GM19455 (cell line): ENCODE data around the gene DYRK3.
A peak's percentile ranks its signal among the peaks of the same experiment; 100 is the strongest.

Experiments used
- ATAC-seq: cut with Tn5 transposase; IDR thresholded peaks from one replicate; pipeline ENCODE4 v1.9.1; 2021; ENCODE audit not compliant: unreplicated experiment

Gene DYRK3

DNA sequence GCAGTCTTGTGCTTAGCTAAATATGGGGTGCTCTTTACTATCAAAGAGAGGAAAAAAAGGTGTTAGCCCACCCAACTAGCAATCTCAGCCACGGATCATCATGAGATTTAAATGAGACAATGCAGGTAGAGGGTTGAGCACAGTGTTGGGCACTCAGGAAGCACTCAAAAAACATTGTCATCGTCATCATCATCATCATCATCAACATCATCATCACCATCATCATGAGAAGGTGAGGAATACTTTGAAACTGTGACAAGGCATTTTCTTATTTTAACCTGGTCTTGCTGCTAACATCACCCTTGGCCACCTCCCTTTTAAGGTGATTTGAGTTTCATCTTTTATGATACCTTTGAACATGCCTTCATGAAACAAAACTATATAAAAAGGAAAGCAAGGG is 46.0 kb downstream of the DYRK3 start:
- no peak for ATAC-seq

DNA sequence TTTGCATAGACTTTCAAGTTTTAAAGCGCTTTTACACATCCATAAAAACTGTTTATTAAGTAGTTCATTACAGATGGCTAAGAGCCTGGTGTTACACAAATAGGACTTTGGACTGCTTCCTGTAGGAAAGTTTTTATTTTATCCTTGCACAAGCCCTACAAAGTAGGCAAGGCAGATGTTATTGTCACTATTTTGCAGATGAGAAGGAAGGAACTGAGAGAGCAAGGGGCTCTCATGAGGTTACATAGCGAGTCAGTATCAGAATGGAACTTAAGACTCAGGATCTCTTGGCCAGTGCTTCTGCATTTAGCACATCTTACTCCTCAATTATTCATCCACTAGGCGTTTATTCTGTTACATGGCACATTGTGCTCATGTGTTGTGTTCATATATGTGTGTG is 46.8 kb downstream of the DYRK3 start:
- no peak for ATAC-seq

DNA sequence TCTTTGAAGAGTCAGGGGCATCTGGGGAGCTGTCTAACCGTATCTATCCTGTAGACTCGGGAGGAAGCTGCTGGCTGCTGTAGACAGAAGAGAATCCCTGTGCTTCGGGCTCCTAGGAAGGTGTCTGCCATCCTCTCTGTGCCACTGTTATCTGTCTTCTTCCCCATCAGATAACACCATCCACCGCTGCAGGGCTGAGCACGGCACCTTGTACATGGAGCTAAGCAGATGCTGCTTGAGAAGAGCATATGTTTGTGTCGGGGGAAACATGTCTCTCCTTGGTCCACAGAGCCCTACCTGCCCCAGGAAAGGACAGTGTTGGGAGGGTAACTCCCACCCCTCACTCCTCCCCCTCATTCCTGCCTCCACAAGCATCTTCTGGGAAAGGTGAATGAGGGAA is 48.0 kb downstream of the DYRK3 start:
- no peak for ATAC-seq

DNA sequence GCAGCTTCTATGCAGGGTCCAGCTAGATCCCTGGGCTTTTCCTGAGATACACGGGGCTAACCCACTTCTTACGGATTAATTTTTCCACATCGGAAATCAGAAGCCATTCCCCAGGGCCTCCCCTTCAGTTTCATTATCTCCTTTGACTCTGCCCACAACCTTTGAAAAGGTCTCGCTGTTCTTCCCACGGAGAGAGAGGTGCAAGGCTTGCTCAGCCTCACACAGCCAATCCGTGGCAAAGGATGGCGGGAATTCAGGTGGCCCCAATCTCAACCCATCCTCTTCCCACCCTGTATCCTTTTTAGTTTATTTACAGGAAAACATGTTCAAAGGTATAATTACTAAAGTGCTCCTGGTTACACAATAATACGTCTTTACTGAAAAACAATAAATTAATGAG is 48.7 kb downstream of the DYRK3 start:
- no peak for ATAC-seq

GRCh38 chr1:206684478-206685333 is 49.4 kb downstream of the DYRK3 start, which contains the start of gene MAPKAPK2:
Gene MAPKAPK2, plus strand, starts transcription at chr1:206684905. Its CDS starts 325 bp downstream, at chr1:206685230.
- peak; percentile 51 for ATAC-seq

- peak; percentile 35 for ATAC-seq
These were observed 50.0 kb downstream of the DYRK3 start for GRCh38 chr1:206685334-206685768.

- peak; percentile 11 for ATAC-seq
These were observed 50.6 kb downstream of the DYRK3 start for GRCh38 chr1:206685769-206686477.

DNA sequence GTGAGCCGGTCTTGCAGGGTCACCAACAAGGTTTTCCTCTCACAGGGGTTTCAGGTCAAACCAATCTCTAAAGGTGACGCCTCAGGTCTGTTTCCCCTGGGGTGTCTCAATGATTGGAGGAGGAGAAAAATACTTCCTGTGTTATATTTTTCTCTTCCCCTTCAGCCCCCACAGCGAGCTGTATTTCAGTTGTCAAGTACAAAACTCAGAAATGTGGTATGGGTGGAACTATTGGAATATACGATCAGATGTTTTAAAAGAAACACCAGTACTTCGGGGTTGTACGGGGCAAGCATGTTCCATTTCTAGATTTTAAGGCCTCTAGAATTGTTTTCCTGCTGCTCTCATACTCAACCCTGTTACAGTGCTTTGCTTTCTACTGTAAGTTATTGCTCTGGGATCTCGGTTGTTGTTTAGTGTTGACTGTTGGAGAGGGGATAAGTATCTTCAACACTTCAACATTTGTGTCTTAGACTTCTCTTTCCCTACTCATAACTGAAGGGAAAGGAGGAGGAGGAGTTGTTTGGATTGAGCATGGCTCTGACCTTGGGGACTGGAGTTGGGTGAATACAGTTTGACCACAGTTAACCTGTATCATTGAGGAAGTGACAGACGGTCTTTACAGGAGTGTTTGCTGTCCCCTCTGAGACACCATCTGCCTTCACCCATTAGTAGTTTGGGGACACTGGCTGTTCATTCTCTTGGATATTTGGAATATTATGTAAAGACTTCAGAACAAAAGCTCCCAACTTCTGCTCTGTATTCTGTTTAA is 51.3 kb downstream of the DYRK3 start:
- no peak for ATAC-seq

DNA sequence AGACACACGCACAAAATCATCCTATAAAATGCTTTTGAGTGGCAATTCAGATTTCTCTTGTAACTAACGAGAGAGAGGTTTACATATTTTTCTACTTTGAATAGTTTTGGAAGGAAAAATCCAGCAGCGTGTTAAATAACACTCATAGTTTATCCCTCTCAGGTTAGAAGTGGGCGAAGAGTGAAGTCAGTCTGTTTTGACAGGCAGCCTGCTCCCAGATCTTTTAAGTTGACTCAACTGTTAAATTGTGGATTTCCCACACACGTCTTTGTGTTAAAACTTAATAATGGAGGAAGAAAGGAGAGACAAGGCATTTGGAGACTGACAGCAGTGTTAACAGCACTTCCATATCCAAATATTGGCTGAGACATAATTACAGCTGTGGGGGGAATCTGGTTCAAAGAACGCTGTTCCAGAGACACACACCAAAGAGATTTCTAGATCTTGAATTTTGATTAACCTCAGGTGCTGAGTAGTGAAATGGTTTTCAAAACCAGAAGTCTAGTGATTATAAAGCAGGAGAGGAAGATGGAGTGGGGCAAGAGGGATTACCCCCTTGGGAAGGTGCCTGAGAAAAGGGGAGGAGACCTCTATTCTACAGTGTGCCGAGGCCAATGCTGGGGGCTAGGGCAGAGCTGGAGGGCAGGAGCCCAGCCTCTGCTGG is 52.0 kb downstream of the DYRK3 start:
- ATAC-seq: no peak

DNA sequence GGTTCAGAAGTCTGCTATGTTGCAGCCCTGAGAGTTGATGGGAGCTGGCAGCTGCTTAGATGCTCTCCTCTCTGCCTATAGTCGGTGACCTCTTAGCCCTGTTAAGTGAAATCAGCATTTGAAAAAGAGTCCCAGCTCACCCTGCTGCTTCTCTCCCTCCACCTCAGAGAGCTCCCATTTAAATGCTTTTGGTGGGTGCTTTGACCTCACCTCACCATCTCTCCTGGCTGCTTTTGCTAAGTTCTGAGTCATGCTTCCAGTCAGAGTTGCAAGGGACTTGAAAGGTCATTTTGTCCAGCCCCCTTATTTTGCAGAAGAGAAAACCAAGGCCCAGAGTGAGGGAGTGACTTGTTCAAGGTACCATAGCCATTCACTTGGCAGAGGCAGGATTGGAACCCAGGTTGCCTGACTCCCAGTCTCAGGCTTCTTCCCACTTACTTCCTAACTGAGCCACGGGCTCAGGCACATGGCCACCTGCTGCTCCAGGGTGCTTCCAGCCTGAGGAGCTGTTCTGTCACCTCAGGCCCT is 52.6 kb downstream of the DYRK3 start:
- ATAC-seq: no peak

DNA sequence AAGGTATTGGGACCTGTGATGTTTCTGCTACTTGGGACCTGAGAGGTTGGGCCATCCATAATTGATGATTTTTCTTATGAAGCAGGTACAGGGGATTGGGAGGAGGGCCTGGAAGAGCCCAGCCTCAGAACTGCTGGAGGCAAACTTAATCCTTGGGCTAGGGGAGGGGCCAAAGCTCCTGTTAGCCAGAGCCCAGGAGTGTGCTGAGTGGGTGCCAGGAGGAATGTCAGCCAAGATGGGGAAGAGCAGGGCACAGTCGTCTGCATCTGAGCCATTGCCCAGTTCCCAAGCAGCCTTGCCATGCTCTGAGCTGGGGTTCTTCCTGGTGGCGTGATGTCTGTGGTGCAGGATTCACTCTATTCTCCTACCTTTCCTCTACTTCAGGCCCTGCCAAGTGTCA is 55.2 kb downstream of the DYRK3 start:
- no peak for ATAC-seq

DNA sequence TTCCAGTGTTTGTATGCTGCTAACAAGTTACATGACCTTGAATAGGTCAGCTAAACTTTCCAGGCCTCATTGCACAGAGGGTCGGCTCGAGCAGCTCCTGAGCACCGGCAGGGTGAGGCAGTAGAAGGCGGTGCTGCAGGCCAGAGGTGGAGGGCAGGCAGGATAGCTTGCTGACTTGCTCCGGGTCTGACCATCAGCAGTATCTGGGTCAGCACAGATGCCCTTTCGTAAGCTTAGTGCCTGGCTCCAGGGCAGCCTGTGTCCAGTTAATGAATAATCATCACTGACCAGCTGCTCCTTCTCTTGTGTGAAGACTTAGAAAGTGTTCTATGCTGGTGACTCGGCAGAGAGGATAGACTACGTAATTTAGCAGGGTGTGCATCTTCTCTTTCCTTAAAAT is 56.3 kb downstream of the DYRK3 start:
- ATAC-seq: no peak

DNA sequence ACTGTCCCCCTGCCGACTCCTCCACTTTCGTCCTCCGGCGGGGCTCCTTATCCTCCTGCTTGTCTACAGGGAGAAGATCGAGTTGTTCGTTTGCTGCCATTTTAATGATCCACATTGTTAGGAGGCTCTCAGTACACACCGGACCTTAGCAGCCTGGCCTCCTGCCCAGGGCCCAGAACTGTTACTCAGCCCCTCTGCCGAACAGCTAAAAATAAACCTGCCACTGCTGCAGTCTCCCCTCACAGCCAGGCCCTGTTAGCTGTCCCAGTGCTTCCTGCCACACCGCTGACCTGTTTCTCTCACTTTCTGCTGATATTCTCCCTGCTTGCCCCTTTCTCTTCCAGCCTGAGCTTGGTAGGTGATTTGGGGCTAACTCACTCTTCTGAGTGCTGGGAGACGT is 57.7 kb downstream of the DYRK3 start:
- ATAC-seq: no peak

- no peak for ATAC-seq
These were observed 58.3 kb downstream of the DYRK3 start for GRCh38 chr1:206693592-206693991.

DNA sequence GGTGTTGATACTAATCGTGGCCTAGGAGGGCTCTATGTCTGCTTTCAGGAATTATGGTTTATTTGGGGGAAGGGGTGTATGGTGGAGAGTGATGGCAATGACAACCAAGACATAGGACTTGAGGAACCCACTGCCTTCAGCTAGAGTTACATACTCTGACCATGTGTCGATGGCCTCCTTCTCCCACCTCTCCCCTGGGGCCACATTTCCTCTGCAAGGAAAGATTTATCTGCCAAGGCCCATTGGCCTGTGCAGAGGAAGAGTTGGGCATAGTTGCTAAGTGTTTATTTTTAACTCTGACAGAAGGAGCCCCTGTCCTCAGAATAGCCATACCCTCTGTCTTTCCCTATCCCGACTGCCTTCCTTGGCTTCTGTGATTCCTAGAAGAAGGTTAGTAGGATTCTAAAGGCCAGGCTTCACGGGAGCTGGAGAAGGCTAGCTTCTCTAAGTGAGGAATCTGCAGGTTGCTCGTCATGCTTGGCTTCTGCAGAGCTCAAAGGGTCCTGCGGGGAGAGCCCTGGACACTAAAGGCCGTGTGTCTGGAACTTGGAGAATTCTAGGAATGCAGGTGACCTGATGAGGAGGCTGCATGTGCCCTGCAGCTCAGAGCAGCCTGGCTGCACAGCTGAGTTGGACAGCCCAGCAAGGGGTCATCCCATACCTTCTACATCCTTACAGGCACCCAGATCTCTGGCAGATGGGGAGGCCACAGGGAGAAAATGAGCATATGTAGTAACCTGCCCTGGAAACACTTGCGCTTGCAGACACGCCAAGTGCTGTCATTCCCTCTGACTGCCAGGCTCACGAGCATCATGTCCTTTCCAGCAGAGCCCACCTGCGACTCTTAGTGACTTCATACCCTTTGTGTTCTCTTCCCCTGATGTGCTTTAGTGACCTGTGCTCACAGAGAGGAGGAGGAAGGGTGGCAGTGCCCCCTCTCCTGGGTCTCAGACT is 59.1 kb downstream of the DYRK3 start:
- no peak for ATAC-seq

- ATAC-seq: no peak
These were observed 60.4 kb downstream of the DYRK3 start for GRCh38 chr1:206695733-206696132.

- no peak for ATAC-seq
These were observed 61.7 kb downstream of the DYRK3 start for GRCh38 chr1:206696812-206697585.

DNA sequence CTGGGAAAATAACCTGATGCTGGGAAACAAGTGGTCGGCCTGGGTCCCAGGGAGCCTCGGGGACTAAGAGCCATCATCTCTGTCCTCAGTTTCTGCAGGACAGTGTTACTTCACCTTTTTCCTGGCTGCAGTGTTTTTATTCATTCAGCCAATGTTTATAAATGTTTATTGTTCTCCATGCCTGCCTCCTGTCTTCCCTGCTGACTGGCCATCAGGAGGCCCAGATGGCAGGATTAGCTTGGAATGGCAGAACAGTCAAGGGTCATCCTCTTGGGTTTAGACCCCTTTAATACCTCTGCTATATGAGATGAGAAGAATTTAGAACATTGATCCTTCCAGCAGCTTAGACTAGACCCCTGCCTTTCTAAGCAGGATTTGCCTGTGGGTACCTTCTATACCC is 62.7 kb downstream of the DYRK3 start:
- ATAC-seq: no peak
